ENCODE results near the gene DNM2.
A peak's percentile ranks its signal among the peaks of the same experiment; 100 is the strongest.

Gene DNM2

DNA sequence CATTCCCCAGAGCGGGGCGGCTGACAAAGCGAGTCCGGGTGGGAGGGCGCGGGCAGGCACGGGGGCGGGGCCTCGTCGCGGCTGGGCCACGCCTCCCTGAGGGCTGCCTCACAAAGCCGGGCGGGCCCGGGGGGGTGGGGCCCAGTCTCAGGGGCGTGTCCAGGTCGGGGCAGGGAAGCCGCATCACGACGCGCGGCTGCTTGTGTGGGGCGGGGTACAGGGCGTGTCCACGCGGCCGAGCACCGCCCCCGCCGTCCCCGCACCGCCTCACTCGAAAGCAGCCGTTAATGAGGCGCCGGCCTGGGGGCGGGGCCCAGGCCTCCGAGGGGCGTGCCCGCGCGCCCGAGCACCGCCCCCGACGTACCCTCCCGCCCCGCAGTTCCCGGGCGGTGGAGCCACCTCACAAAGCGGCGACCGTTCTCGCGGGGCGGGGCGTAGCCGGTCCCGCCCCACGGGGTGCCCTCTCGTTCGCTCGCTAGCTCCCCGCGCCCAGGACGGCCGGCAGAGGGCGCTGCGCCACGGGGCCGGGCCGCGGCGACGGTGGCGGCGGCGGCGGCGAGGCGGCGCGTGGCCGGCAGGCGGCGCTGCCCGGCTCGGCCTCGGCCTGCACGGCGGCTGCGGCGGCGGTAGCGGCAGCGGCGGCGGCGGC is 153.2 kb downstream of the DNM2 start, which contains the start of gene CARM1:
Gene CARM1, plus strand, starts transcription at position 599 of the 649 bp plus-strand sequence. CDS start 150 bp downstream, outside the sequence.
- Histone ChIP-seq H2AFZ (ENCODE audit: low read depth) (peak within 1 kb of the TSS; percentile 74), H3K4me2 (peak within 1 kb of the TSS; percentile 95), H3K27ac (peak within 1 kb of the TSS; percentile 54), H3K27me3 (ENCODE audit: insufficient read depth, low read depth) (no peaks in the 10 kb centered on the region), H3K79me2 (ENCODE audit: insufficient read depth, low read depth) (peaks cover 39% of the 10 kb centered on the region), H4K20me1 (ENCODE audit: insufficient read depth) (no peaks in the 10 kb centered on the region), H3K9ac (peak within 1 kb of the TSS; percentile 83), H3K4me1 (ENCODE audit: low read depth, poor library complexity, severe bottlenecking) (peaks cover 38% of the 10 kb centered on the region), H3K36me3 (ENCODE audit: insufficient read depth) (no peaks in the 10 kb centered on the region), H3K4me3 (IDR thresholded peaks at IDR 0.05; ENCODE audit: insufficient read depth, low read depth, low read length) (no peak within 1 kb of the TSS)
- TF ChIP-seq, protein P1, sequence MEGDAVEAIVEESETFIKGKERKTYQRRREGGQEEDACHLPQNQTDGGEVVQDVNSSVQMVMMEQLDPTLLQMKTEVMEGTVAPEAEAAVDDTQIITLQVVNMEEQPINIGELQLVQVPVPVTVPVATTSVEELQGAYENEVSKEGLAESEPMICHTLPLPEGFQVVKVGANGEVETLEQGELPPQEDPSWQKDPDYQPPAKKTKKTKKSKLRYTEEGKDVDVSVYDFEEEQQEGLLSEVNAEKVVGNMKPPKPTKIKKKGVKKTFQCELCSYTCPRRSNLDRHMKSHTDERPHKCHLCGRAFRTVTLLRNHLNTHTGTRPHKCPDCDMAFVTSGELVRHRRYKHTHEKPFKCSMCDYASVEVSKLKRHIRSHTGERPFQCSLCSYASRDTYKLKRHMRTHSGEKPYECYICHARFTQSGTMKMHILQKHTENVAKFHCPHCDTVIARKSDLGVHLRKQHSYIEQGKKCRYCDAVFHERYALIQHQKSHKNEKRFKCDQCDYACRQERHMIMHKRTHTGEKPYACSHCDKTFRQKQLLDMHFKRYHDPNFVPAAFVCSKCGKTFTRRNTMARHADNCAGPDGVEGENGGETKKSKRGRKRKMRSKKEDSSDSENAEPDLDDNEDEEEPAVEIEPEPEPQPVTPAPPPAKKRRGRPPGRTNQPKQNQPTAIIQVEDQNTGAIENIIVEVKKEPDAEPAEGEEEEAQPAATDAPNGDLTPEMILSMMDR (conservative IDR thresholded peaks at IDR 0.05; ENCODE audit: low read depth, low read length), result no peak

DNA sequence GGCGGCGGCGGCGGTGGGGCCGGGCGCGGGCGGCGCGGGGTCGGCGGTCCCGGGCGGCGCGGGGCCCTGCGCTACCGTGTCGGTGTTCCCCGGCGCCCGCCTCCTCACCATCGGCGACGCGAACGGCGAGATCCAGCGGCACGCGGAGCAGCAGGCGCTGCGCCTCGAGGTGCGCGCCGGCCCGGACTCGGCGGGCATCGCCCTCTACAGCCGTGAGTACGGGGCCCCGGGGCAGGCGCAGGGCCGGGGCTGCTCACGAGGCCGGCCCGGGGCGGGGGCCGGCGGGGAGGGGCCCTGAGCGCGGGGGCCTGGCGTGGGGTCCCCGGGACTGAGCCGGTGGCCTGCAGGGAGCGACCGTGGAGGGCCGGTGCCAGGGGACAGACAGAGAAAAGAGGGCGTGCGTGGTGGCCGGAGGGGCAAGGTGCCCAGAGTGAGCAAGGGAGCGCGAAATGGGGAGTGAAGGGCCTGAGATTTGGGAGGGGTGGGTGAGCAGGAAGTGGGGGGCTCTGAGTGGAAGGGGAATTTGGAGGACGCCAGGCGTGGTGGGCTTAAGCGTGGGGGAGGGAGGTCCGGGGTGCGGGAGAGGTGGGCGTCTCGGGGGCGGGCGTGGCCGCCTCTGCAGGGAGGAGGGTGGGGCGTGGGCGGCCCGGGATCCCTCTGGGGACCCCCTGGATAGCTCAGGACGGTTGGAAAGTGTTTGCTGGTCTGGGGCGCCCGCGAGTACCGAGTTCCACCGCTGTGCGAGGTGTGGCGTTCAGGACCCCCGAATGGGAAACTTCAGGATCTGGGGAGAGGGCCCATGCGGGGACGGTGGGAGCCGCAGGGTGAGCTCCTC is 154.0 kb downstream of the DNM2 start:
- H2AFZ ChIP-seq (ENCODE audit: low read depth), result peak overlapping the region; percentile 49

DNA sequence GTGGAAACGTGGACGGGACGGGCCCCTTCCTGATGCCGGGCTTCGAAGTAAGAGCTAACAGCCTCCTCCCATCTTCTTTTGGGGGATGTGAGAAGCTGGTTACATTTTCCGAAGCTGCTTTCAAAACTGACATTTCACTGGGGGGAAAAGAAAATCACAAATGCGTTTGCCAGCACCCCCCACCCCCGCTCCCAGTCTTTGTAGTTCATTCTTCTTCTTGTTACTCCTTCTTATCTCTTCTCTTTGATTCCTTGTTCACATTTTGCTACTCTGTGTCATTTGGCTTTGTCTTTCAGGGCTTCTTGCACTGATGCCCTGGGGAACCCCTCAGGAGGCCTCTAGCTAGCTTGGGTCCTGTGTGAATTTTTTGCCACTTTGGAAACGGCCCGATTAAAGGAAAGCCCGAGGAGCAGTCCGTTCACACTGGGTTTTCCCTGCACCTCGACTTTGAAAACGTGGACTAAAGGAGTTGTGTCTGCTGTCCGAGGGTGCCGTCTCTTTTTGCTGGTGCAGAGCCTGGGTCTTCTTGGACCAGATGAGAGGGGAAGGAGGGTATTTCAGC is 154.7 kb downstream of the DNM2 start:
- peaks cover 52% of the 10 kb centered on the region for H3K79me2 ChIP-seq (ENCODE audit: insufficient read depth, low read depth)
- H3K4me2 ChIP-seq, result peak overlapping the region; percentile 95
- H3K36me3 ChIP-seq (ENCODE audit: insufficient read depth), result no peaks in the 10 kb centered on the region
- no peaks in the 10 kb centered on the region for H3K27me3 ChIP-seq (ENCODE audit: insufficient read depth, low read depth)
- TF ChIP-seq, protein P1 (conservative IDR thresholded peaks at IDR 0.05; ENCODE audit: low read depth, low read length), result no peak
- peak overlapping the region; percentile 83 for H3K9ac ChIP-seq
- H3K27ac ChIP-seq, result no peak overlapping the region
- peak overlapping the region; percentile 49; the same call in 1 of the 2 replicates for H2AFZ ChIP-seq (ENCODE audit: low read depth)
- peaks cover 42% of the 10 kb centered on the region for H3K4me1 ChIP-seq (ENCODE audit: low read depth, poor library complexity, severe bottlenecking)
- no peak overlapping the region for H3K4me3 ChIP-seq (IDR thresholded peaks at IDR 0.05; ENCODE audit: insufficient read depth, low read depth, low read length)
- no peaks in the 10 kb centered on the region for H4K20me1 ChIP-seq (ENCODE audit: insufficient read depth)

More for the DNA sequence above, 154.0 kb downstream of the DNM2 start:
- peak overlapping the region; percentile 95 for H3K4me2 ChIP-seq
- H3K27me3 ChIP-seq (ENCODE audit: insufficient read depth, low read depth), result no peaks in the 10 kb centered on the region
- H3K27ac ChIP-seq, result peak overlapping the region; percentile 54
- H3K4me1 ChIP-seq (ENCODE audit: low read depth, poor library complexity, severe bottlenecking), result peaks cover 39% of the 10 kb centered on the region
- no peaks in the 10 kb centered on the region for H3K36me3 ChIP-seq (ENCODE audit: insufficient read depth)
- peak overlapping the region; percentile 83 for H3K9ac ChIP-seq
- TF ChIP-seq, protein P1 (conservative IDR thresholded peaks at IDR 0.05; ENCODE audit: low read depth, low read length), result no peak
- no peak overlapping the region for H3K4me3 ChIP-seq (IDR thresholded peaks at IDR 0.05; ENCODE audit: insufficient read depth, low read depth, low read length)
- no peaks in the 10 kb centered on the region for H4K20me1 ChIP-seq (ENCODE audit: insufficient read depth)
- H3K79me2 ChIP-seq (ENCODE audit: insufficient read depth, low read depth), result peaks cover 46% of the 10 kb centered on the region

DNA sequence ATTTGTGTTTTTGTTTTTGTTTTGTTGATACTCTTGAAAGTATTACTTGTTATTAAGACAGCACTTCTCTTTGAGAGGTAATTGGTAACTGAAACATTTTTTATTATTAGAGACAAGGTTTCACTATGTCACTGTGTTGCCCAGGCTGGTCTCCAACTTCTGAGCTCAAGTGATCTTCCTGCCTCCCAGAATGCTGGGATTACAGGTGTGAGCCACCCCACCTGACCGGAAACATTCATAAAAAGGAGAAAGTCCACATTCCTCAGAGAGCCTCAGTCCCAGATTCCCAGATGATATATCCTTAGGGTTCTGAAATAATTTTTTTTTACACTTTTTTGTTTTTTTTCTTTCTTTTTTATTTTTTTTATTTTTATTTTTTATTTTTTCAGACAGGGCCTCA is 156.1 kb downstream of the DNM2 start:
- no peaks in the 10 kb centered on the region for H3K36me3 ChIP-seq (ENCODE audit: insufficient read depth)
- H3K79me2 ChIP-seq (ENCODE audit: insufficient read depth, low read depth), result peaks cover 65% of the 10 kb centered on the region
- H3K4me2 ChIP-seq, result no peak overlapping the region
- TF ChIP-seq, protein P1 (conservative IDR thresholded peaks at IDR 0.05; ENCODE audit: low read depth, low read length), result no peak
- no peak overlapping the region for H3K27ac ChIP-seq
- no peak overlapping the region for H2AFZ ChIP-seq (ENCODE audit: low read depth)
- H4K20me1 ChIP-seq (ENCODE audit: insufficient read depth), result no peaks in the 10 kb centered on the region
- peaks cover 43% of the 10 kb centered on the region for H3K4me1 ChIP-seq (ENCODE audit: low read depth, poor library complexity, severe bottlenecking)
- H3K4me3 ChIP-seq (IDR thresholded peaks at IDR 0.05; ENCODE audit: insufficient read depth, low read depth, low read length), result no peak overlapping the region
- no peaks in the 10 kb centered on the region for H3K27me3 ChIP-seq (ENCODE audit: insufficient read depth, low read depth)
- no peak overlapping the region for H3K9ac ChIP-seq
